ENCODE measurements around the gene MMP24OS.

The MMP24OS gene

DNA sequence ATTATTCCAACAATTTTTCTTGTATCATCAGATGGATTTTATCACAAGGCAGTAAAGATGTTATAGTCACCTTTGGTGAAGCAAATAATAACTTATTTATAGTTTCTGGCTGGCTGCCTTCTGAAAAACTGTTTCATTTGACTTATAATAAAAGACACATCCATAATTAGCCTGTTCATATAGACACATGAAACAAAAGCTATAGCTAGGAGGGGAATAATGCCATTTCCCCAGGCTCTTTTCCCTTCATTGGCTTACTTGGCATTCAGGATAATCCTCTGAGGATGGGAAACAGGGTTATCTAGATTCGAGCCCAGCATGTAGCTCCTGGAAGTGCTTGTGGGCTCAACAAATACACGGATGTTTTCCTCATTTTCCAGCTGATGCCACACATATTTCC, 33.9 kb downstream of the MMP24OS start:
- no peak for DNase-seq

- DNase-seq = no peak
Measured at GRCh38 chr20:35243317-35243716, 34.6 kb downstream of the MMP24OS start.

- DNase-seq = no peak
Measured at GRCh38 chr20:35240811-35241293, 37.1 kb downstream of the MMP24OS start.

GRCh38 chr20:35240083-35240810, 37.7 kb downstream of the MMP24OS start:
- DNase-seq = no peak

- no peak for DNase-seq
Measured at GRCh38 chr20:35238735-35239134, 39.2 kb downstream of the MMP24OS start.

- no peak for DNase-seq
Measured at GRCh38 chr20:35238170-35238569, 39.8 kb downstream of the MMP24OS start.

GRCh38 chr20:35237486-35237885, 40.4 kb downstream of the MMP24OS start:
- no peak for DNase-seq

- DNase-seq = peak; percentile 88
Measured at GRCh38 chr20:35235881-35236280, 42.0 kb downstream of the MMP24OS start.

DNA sequence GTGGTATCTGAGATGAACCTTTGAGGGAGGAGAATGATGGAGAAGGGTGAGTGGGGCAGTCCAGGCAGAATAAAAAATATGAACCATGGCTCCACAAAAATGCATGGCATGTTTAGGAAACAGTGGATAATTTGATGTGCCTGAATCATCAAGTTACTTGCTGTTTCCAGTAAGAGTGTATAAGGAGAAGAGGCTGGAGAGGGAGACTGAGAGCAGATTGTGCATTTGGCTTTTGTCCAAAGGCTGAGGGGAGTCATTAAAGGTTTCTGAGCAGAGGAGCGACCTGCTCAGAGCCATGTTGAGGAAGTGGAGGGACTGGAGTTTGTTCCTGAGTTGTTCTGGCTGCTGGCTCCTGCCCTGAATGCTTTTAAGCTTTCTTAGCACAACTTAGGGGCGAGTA, 45.3 kb downstream of the MMP24OS start:
- DNase-seq = peak; percentile 85

DNA sequence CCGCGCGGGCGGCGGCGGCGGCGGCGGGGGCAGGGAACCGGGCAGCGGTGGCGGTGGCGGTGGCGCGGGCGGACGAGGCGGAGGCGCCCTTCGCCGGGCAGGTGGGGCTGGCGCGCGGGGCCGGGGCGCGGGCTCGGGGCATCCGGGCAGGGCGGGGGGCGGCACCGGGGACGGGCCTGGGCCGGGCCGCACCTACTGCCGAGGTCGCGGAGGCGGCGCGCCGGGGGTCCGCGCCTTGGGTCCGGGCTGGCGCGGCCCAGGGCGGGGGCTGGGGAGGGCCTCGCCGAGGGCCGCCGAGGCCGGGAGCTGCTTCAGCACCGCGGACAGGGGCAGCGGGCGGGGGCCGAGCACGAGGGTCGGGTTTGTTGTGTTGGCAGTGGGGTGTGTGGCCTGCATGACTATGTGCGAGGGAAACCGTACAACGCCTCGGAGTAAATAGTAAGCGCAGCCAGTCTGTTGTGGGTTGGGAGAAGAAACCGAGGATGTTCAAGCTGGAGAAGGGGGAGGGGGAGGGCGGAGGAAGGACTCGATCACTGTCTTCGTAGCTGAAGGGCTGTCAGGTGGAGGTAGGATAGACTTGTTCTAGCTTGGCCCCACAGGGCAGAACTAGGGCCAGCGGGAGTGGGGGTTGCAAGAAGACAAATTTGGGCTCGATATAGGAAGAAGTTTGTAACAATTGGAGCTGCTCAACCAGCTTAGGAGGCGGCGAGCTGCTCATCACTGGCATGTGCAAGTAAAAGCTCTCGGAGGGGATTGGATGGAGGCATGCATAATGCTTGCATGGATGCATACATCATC, 50.8 kb downstream of the MMP24OS start:
- DNase-seq = no peak

Measured in DMS79 treated with DMSO at 0.1 percent for 48 hours (cell line).